SU-DHL-6 (cell line): Measurements from ENCODE around the gene IFRD2.

Source experiments
- CTCF ChIP-seq: fragments of 200-600 bp; sonication (generic); IDR thresholded peaks from one replicate; pipeline ENCODE4 v1.5.1; 2017; ENCODE audit warnings: antibody characterized with exemption, mild to moderate bottlenecking, low read length, moderate library complexity; ENCODE audit not compliant: insufficient read depth, poor library complexity, severe bottlenecking
- EZH2phosphoT487 ChIP-seq: fragments of 200-600 bp; sonication (generic), shearing (Covaris generic); conservative IDR thresholded peaks from 2 replicates; pipeline ENCODE4 v1.6.1; 2018; ENCODE audit warnings: mild to moderate bottlenecking, antibody characterized with exemption, low read length, moderate library complexity, mixed read lengths

GRCh38 chr3:50264383-50264963 lies 27.8 kb downstream of the IFRD2 start:
- TF ChIP-seq CTCF (no peak), EZH2phosphoT487 (no peak)
